Endothelial cell of umbilical vein (primary cell): ENCODE data around the gene TUT1. TPM values are rescaled to one million over a fixed set of nuclear protein-coding genes. Genes with fewer than 3 reads are reported as not detected.

Experiments
- BruUV-seq: library from RNA; stranded (reverse); fragments of 400-500 nt; replicated peaks from 2 replicates; lab custom pipeline; 2021; lab: Mats Ljungman, UMichigan
- CTCF ChIA-PET: fragments of 300-600, 350-600 bp; sonication (Branson Sonifier 250); formaldehyde crosslinking; loops from one replicate; lab custom pipeline; 2021; ENCODE audit warnings: antibody characterized with exemption, inconsistent platforms; lab: Charles Lee
- POLR2A ChIA-PET: fragments of 300-600, 350-600 bp; sonication (Branson Sonifier 250); formaldehyde crosslinking; loops from one replicate; lab custom pipeline; 2021; ENCODE audit warnings: antibody characterized with exemption, inconsistent platforms; lab: Charles Lee
- DNase-seq: peaks from one replicate; pipeline ENCODE4 v3.0.0-alpha.2; 2011; ENCODE audit warnings: low read depth, low spot score
- FAIRE-seq: peaks from 2 replicates; lab custom pipeline; 2011; peaks lifted over from hg19 to GRCh38; lab: Jason Lieb, UNC
- H2AFZ ChIP-seq: 2 replicates; pipeline ENCODE4 v1.6.0; 2012; ENCODE audit warnings: low read depth, low read length, control low read depth, inconsistent platforms
- H3K27ac ChIP-seq: 2 replicates; pipeline ENCODE4 v1.5.1; 2011; ENCODE audit warnings: low read depth, mild to moderate bottlenecking, control low read depth, low read length, moderate library complexity; ENCODE audit not compliant: insufficient read depth
- H3K27me3 ChIP-seq, 2 experiments: 2 replicates each; pipeline versions ENCODE4 v1.6.0 to v1.6.1; 2011; ENCODE audit warnings: low read length in 2 of 2, mixed read lengths in 1 of 2; ENCODE audit not compliant: control insufficient read depth in 2 of 2, insufficient read depth in 2 of 2
- H3K36me3 ChIP-seq, 2 experiments: 2 replicates in 1 of 2; 3 replicates in 1 of 2; pipeline ENCODE4 v1.5.1; 2011; ENCODE audit warnings: low read length in 2 of 2, mild to moderate bottlenecking in 1 of 2, moderate library complexity in 1 of 2; ENCODE audit not compliant: control insufficient read depth in 2 of 2, insufficient read depth in 2 of 2; ENCODE audit errors: extremely low read depth in 1 of 2
- H3K4me1 ChIP-seq: 3 replicates; pipeline ENCODE4 v1.5.1; 2011; ENCODE audit warnings: mild to moderate bottlenecking, low read length; ENCODE audit not compliant: control insufficient read depth, insufficient read depth; ENCODE audit errors: extremely low read depth
- H3K4me2 ChIP-seq: 2 replicates; pipeline ENCODE4 v1.6.1; 2011; ENCODE audit warnings: low read length, control low read depth, mixed read lengths; ENCODE audit not compliant: insufficient read depth
- H3K4me3 ChIP-seq, 3 experiments: fragments of 200-600 bp in 1 of 3; sonication (generic), shearing (Covaris generic) in 1 of 3; replicated peaks in 1 of 3; 2 replicates each; pipeline ENCODE4 v1.5.1; 2011 to 2016; ENCODE audit warnings: control low read depth in 3 of 3, low read length in 3 of 3, mild to moderate bottlenecking in 2 of 3, inconsistent platforms in 1 of 3, low read depth in 1 of 3, moderate library complexity in 1 of 3; ENCODE audit not compliant: insufficient read depth in 1 of 3
- H3K79me2 ChIP-seq: 2 replicates; pipeline ENCODE4 v1.6.0; 2012; ENCODE audit warnings: low read length, inconsistent platforms; ENCODE audit not compliant: control insufficient read depth, insufficient read depth
- H3K9ac ChIP-seq: replicated peaks from 2 replicates; pipeline ENCODE3; 2011; ENCODE audit warnings: low read length, control low read depth; ENCODE audit not compliant: insufficient read depth; ENCODE audit errors: extremely low read depth
- H3K9me1 ChIP-seq: replicated peaks from 3 replicates; pipeline ENCODE4 v1.6.0; 2011; ENCODE audit warnings: mild to moderate bottlenecking, low read length; ENCODE audit not compliant: control insufficient read depth, insufficient read depth; ENCODE audit errors: extremely low read depth
- H3K9me3 ChIP-seq: replicated peaks from 2 replicates; pipeline ENCODE4 v1.5.1; 2012; ENCODE audit warnings: low read length, inconsistent platforms; ENCODE audit not compliant: control insufficient read depth, insufficient read depth
- H4K20me1 ChIP-seq: replicated peaks from 2 replicates; pipeline ENCODE3; 2011; ENCODE audit warnings: mild to moderate bottlenecking, low read length; ENCODE audit not compliant: control insufficient read depth, insufficient read depth; ENCODE audit errors: extremely low read depth
- CTCF ChIP-seq, 2 donors: IDR thresholded peaks; 1 replicate in 1 of 2; 2 replicates in 1 of 2; pipeline ENCODE4 v1.5.1; 2011; ENCODE audit warnings: low read length in 2 of 2, mild to moderate bottlenecking in 2 of 2, moderate library complexity in 2 of 2, control low read depth in 1 of 2, inconsistent platforms in 1 of 2, low read depth in 1 of 2; ENCODE audit not compliant: insufficient read depth in 1 of 2; ENCODE audit errors: extremely low read depth in 1 of 2
- EZH2 ChIP-seq: IDR thresholded peaks from 2 replicates; pipeline ENCODE4 v1.6.1; 2012; ENCODE audit warnings: borderline replicate concordance, low read depth, mild to moderate bottlenecking, moderate library complexity, low read length, inconsistent platforms; ENCODE audit not compliant: severe bottlenecking
- FOS ChIP-seq: IDR thresholded peaks from 2 replicates; pipeline ENCODE4 v1.6.1; 2011; ENCODE audit warnings: mild to moderate bottlenecking, low read length, moderate library complexity, borderline replicate concordance; ENCODE audit not compliant: insufficient read depth
- GATA2 ChIP-seq: IDR thresholded peaks from 2 replicates; pipeline ENCODE4 v1.7.0; 2011; ENCODE audit warnings: low read depth, mild to moderate bottlenecking, moderate library complexity, mixed read lengths, low read length; ENCODE audit not compliant: insufficient read length, insufficient read depth
- JUN ChIP-seq: IDR thresholded peaks from 2 replicates; pipeline ENCODE4 v1.6.1; 2011; ENCODE audit warnings: borderline replicate concordance, low read depth; ENCODE audit not compliant: insufficient read length, insufficient read depth
- MAX ChIP-seq: IDR thresholded peaks from 2 replicates; pipeline ENCODE4 v1.6.1; 2011; ENCODE audit not compliant: insufficient read depth, insufficient read length
- MYC ChIP-seq: IDR thresholded peaks from one replicate; pipeline ENCODE4 v1.6.1; 2011; ENCODE audit warnings: mild to moderate bottlenecking, low read depth, low read length
- POLR2A ChIP-seq: IDR thresholded peaks from 2 replicates; pipeline ENCODE4 v1.6.1; 2012; ENCODE audit warnings: low read depth, mild to moderate bottlenecking, control low read depth, low read length
- POLR2AphosphoS5 ChIP-seq: IDR thresholded peaks from 2 replicates; pipeline ENCODE4 v1.6.1; 2012; ENCODE audit warnings: low read depth, mild to moderate bottlenecking, control low read depth, low read length, moderate library complexity; ENCODE audit not compliant: insufficient read depth
- dilution Hi-C: fragments of 300-500 bp; cut with MboI; formaldehyde crosslinking; loops from one replicate; pipeline ENCODE4 v1.15.0; 2019; ENCODE audit warnings: low sequenced_read_pairs; ENCODE audit not compliant: extremely low pct_ligation_motif_present
- intact Hi-C: fragments of 100-400 bp; cut with micrococcal nuclease; formaldehyde crosslinking; loops from one replicate; pipeline ENCODE4 v1.10.0; 2022
- polyA plus RNA-seq, 4 experiments: library from polyadenylated mRNA; depleted of rRNA in 3 of 4; stranded (reverse) in 3 of 4; unstranded in 1 of 4; fragments of >200 nt; gene quantifications; 2 replicates each; pipeline versions ENCODE4 v1.2.1 to v1.2.3, GENCODE V29; 2011 to 2012; ENCODE audit warnings: missing spikeins in 1 of 4
- total RNA-seq: library from RNA; stranded (reverse); gene quantifications from 2 replicates; pipeline ENCODE4 v1.2.3, GENCODE V29; 2021

TUT1 gene
- total and polyA plus RNA-seq, 2 donors (not counting 3 experiments of a cell fraction or from before 2014, with no cell fraction given): 12.7 to 16.9 TPM

GRCh38 chr11:62611705-62612365, 20.5 kb upstream of the TUT1 start:
- ChIA-PET POLR2A (interaction anchor here (0.6 to 2.0 kb wide), 6 partner anchors 10 to 229 kb away, joined by 3 to 9 read pairs (median 4); partner anchors contain the start of genes B3GAT3, C11orf98, CSKMT and EEF1G), CTCF (interaction anchor here (0.6 to 5.7 kb wide), 19 partner anchors 8 to 639 kb away, joined by 3 to 48 read pairs (median 5); partner anchors contain the start of genes B3GAT3, C11orf98, CSKMT and EEF1G)
- dilution Hi-C loops (no loop called here), intact Hi-C loops (loop anchor here (1.0 to 5.0 kb wide), 7 partner anchors 9 to 215 kb away; partner anchors contain the start of genes B3GAT3, C11orf98, CSKMT and EEF1G)
- TF ChIP-seq CTCF (IDR thresholded peaks at IDR 0.05; ENCODE audit: extremely low read depth in 1 of 2, insufficient read depth in 1 of 2, low read depth in 1 of 2, low read length in 2 of 2) (peak in 1 of 2 donors; percentile 0), POLR2AphosphoS5 (no peak), EZH2 (no peak), GATA2 (no peak), FOS (no peak), MAX (no peak), JUN (no peak), MYC (no peak), POLR2A (peak; percentile 44)
- H3K4me1 ChIP-seq: peaks cover 22% of the 10 kb centered on the region
- FAIRE-seq: peak; percentile 77
- H3K4me3 ChIP-seq: peak overlapping the region; percentile 61 to 74 (median 67)
- no peaks in the 10 kb centered on the region for H3K9me1 ChIP-seq
- peak; percentile 66 for DNase-seq
- TSS peak; percentile 39 for BruUV-seq
- H4K20me1 ChIP-seq: no peaks in the 10 kb centered on the region
- H3K9ac ChIP-seq: peak overlapping the region; percentile 57
- peaks cover 14% of the 10 kb centered on the region for H3K79me2 ChIP-seq
- peak overlapping the region; percentile 30 for H3K27ac ChIP-seq
- H3K9me3 ChIP-seq: no peaks in the 10 kb centered on the region
- H2AFZ ChIP-seq: peak overlapping the region; percentile 51
- peak overlapping the region; percentile 87 for H3K4me2 ChIP-seq
- H3K36me3 ChIP-seq: peaks cover 0 to 11% of the 10 kb centered on the region in 2 experiments
- no peaks in the 10 kb centered on the region for H3K27me3 ChIP-seq
